GM18867 (cell line): ENCODE measurements around the gene NELL1.
"Not testable (repeated sequence)": the region's sequence is repeated elsewhere in the genome, so short reads cannot be mapped to it uniquely, and the experiment has no call there.

Experiments used
- ATAC-seq: cut with Tn5 transposase; IDR thresholded peaks from one replicate; pipeline ENCODE4 v1.9.1; 2021; ENCODE audit warnings: mild to moderate bottlenecking, moderate library complexity; ENCODE audit not compliant: unreplicated experiment

NELL1 gene

DNA sequence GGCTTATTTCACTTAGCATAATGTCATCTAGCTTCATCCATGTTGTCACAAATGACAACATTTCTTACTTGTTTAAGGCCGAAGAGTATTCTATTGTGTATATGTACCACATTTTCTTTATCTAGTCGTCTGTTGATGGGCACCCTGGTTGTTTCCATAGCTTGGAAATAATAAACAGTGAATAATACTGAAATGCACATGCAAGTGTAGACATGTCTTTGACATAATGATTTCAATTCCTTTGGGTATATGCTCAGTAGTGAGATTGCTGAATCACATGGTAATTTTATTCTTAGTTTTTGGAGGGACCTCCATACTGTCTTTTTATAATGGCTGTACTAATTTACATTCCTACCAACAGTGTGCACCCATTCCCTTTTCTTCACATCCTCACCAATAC lies 508.0 kb downstream of the NELL1 start:
- no peak for ATAC-seq

DNA sequence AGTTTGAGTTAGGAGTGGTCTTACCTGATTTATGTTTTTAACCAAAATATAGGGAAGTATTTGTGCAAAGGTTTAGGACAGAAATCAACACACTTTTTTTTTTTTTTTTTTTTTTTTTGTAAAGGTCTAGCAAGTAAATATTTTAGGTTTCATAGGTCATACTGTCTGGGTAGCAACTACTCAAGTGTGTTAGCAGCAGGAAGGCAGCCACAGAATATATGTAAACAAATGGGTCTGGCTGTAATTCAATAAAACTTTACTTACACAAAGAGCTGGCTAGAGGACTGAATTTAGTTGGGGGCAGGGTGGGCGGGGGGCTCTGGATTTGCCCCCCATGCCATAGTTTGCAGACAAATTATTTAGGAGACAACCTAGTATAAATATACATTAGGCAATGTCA lies 510.4 kb downstream of the NELL1 start:
- ATAC-seq: no peak

DNA sequence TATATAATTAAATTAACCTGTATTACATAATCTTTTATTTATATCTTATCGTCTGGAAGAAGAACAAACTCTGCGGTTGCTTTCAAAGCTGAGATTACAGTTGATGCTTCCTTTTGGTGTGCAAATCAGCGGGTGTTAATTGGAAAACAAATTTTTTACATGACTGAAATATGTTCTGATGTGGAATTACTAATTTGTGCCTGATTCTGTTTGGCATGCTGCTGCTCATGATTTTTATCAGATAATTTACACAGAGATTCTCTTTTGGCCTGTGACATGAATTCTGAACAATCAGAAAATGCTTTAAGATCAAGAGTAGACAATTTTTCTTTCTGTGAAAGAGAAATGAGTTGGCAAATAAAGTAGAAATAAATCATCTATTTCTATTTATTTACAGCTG lies 510.8 kb downstream of the NELL1 start:
- ATAC-seq: no peak

DNA sequence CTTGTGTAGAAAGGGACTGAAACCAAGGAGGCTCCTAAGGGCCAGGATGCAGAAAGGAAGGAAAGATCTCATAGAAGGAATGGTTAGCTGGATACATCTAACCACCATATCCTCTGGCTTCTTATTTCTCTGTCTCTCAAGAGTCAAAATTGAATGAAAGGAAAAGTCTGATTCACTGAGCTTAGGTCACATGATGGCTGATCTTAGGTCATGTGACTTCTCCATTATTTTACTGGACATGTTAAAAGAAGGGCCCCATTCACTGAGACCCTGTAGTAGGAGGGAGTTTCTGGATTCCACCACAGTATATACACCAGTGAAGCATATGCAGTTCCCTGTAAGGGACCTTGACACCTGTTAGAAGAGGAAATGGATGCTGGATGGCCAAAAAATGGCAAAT lies 516.6 kb downstream of the NELL1 start:
- ATAC-seq: no peak

DNA sequence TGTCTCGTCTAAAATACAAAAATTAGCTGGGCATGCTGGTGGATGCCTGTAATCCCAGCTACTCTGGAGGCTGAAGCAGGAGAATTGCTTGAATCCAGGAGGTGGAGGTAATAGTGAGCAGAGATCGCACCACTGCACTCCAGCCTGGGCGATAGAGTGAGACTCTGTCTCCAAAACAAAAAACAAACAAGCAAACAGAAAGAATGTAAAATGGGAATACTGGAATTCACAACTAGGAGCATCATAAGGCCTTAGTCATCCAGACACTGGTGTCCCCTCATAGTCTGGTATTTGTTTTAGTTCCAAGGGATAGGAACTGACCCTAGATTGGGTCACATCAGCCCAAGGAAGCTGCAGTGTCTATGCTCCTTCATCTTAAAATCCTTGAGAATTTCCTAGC lies 520.8 kb downstream of the NELL1 start:
- no peak for ATAC-seq

DNA sequence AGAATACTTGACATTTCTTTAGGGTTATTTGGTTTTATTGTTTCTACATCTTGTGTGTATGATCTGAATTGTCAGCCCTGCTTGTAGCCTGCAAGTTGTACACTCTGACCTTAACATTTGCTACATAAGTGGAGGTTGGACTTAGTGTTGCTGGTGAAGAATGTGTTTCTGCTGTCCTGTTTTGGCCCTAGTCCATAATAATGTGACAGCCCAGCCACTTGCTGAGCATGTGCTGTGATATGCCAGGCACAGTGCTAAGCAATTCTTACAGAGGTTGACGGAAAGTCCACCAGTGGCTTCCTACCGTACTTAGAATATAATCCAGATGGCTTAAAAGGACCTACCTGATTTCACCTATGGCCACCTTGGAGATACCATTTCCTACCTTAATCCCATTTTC lies 526.6 kb downstream of the NELL1 start:
- ATAC-seq: no peak

DNA sequence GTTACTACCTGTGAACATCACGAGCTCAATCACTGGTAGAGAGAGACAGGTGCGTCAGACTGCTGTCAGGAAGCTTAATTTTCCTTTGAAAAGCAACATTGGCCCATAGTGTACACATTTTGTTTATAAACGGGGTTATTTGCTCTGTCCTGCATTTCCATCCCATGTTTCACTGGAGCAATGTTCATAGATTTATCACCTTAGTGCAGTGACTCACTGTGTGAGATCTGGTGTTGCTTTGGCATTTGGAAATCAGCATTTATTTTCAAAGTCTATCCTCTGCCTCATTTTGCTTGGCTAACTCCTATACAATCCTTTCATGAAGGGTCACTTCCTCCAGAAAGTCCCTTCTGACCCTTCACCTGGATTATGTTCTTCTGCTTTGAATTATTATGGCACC lies 529.1 kb downstream of the NELL1 start:
- no peak for ATAC-seq

DNA sequence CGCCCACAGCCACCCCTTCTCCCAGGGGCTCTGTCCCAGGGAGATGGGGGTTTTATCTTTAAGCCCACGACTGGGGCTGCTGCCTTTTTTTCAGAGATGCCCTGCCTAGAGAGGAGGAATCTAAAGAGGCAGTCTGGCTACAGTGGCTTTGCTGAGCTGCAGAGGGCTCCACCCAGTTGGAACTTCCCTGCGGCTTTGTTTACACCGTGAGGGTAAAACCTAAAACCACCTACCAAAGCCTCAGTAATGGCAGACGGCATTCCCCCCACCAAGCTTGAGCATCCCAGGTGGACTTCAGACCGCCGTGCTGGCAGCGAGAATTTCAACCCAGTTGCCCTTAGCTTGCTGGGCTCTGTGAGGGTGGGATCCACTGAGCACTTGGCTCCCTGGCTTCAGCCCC lies 535.8 kb downstream of the NELL1 start:
- ATAC-seq: no peak

DNA sequence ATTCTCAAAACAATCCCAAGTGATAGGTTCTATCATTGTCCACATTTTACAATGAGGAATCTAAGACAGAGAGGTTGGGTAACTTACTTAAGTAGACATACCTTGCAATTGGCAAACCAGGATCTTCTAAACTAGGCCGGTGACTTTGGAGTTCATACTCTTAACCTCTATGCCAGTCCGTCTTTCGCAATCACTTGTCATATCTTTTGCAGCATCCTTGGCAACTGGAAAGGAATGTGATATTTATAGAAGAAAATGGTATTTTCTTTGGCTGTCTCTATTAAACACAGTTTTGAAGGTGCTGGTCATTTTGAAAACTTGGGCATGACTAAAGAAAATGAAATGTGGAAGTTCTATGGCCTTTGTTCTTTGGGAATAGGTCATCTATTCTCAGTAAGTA lies 556.5 kb downstream of the NELL1 start:
- ATAC-seq: no peak

DNA sequence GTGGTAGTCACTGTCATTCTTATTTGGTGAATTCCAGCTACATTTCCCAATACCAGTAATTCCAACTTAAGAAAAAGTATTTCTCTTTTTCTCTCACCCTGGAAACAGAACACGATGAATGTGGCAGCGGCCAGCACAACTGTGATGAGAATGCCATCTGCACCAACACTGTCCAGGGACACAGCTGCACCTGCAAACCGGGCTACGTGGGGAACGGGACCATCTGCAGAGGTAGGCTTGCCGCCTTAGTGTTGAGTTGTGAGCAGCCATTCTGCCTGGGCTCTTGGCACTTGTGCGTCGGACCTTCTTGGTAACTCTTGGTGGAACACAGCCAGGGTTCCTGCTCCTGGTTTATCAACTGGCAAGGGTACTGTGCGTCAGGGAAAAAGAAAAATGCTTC lies 559.8 kb downstream of the NELL1 start:
- ATAC-seq: no peak

DNA sequence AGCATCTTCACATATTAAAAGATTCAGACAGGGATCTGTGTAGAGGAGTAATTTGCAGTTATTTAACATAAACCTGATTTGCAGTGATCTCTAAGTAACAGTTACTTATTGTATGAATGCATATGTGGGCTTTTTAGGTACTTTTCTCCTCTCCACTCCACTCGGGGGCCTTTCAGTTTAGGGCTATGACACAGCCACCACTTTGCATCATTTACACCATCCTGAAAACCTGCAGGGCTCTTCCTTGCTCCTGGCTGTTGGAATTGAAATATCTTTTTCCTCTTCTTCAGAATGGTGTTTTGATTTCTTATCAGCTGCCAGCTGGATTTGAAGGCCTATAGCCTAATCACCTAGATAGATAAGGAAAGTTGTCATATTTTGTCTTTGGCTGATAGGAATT lies 580.8 kb downstream of the NELL1 start:
- no peak for ATAC-seq

DNA sequence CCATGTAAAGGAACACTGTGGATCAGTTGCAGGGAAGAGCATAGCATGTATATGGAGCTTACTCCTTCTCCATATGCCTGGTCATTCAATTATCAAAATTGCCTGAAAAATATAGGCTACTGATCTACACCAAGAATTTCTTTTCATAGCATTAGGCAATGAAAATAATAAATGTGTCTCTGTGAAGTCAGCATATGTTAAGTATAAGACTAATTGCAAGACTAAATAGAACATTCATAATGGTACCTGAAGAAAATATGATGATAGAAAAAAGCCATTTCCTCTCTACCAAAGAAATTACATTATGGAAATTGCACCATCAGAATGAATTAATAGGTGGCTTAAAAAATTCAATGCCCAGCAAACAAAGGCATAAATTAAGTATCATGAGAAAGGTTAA lies 584.7 kb downstream of the NELL1 start:
- ATAC-seq: no peak

DNA sequence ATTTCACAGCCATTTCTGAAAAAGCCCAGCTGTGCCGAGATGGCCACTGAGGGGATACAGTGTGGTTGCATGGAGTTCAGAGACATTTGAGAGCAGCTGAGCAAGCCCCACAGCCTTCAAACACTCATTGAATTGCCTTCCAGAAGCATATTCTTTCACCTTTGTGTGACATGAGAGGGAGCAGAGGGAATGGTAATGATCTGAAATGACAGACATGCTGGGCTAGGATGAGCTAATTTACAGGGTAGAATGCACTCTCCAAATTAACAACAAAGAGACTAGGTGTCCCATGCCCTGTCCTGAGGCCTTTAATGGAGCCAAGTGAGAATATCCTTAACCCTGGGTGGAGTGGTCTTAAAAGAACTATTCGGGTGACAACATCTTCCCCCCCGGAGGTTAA lies 585.4 kb downstream of the NELL1 start:
- no peak for ATAC-seq

DNA sequence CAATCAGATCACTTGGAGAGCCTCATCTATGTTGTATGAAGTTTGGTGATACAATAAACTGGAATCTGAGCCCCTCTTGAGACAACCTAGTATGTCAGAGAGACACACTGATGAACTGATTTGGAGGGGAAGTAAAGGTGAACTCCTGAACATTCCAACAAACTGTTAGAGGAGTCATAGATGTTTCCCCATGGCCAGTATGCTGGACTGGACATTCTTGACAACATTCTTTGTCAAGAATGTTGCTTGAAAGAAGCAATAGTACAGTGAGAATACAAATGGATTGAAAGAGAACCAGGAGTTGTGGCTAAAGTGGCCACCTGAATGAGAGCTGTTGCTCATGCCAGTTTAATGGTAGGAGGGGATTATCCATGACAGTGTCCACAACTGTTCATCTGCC lies 588.1 kb downstream of the NELL1 start:
- no peak for ATAC-seq

DNA sequence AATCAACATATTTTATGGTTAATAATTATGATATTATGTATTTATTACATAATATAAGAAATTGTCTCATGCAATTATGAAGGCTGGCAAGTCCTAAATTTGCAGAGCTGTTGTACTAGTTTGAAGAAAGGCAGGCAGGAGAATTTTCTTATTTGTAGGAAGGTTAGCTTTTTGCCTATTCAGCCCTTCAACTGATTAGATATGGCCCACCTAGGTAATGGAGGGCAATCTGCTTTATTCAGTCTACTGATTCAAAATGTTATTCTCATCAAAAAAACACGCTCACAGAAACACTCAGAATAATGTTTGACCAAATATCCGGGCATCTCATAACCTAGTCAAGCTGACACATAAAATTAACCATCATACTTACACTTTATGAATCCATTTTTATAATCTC lies 589.0 kb downstream of the NELL1 start:
- ATAC-seq: no peak

DNA sequence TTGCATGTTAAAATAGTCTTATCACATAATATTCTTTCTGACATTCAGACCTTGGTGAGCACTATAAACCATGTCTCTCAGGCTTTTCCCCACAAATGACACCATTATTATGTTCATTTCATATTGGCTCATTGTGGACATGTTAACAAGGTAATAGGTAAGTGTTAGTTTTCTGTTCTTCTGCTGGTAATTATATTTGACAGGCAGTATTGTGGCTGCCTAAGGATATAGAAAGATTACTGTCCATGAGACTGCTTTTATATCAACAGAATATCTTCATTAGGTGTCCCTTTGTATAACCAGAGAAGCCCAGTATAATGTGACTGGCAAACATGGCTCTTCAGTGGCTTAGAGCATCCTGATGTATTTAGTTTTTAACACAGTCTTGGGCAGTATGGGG lies 590.7 kb downstream of the NELL1 start:
- no peak for ATAC-seq

DNA sequence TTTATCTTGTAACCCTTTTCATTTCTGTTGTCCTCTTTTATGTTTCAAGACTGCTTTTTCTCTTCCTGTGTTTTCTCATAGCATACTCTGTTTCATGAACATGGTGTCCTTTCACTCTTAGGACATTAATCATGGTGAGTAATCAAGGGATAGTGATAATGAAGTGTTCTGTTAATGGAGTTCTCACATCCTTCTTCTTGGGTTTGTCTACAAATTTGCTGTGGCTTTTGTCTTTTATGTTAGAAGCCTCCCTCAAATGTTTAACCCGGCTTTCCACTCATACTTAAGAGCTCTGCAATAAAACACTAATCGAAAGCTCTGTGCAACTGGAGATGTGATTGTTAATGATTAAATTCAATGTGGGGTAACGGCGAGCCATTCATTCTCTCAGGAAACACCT lies 593.6 kb downstream of the NELL1 start:
- no peak for ATAC-seq

DNA sequence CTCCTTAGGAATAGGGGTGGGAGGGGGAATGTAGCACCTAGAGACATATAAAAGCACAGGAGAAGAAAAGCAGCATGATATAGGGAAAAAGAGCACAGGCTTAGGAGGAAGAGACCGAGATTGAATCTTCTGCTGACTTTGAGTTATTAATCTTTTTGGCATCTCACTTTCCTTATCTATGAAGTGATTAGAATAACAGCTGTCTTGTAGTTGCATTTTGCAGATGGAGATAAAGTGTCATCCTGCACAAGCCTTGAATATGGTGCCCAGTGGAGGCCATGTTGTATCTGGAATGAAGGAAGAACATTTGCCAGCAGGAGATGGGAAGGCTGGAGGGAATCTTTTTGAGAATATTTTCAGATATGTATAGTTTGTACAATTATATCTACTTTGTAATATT lies 594.7 kb downstream of the NELL1 start:
- ATAC-seq: no peak

DNA sequence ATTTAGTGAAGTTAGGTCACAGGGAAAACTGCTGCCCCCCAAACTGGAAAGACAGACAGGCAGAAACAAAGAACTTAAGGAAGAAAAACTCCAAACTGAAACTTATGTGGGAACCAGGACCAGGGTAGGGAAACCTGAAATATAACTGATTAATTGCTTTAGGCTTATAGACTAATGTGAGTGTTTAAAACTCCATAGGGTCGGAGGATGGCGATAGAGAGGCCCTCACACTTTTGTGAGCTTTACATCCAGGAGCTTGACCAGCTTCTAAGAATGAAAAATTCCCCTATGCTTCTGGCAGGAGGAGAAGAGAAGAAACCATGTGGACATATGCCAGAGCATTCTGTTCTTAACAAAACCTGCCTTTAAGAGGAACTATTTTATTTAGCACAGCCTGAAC lies 598.6 kb downstream of the NELL1 start:
- no peak for ATAC-seq

DNA sequence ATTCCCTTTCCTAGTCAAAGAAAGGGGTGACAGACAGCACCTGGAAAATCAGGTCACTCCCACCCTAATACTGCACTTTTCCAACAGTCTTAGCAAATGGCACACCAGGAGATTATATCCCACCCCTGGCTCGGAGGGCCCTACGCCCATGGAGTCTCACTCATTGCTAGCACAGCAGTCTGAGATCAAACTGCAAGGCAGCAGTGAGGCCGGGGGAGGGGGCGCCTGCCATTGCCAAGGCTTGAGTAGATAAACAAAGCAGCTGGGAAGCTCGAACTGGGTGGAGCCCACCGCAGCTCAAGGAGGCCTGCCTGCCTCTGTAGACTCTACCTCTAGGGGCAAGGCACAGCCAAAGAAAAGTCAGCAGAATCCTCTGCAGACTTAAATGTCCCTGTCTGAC lies 602.8 kb downstream of the NELL1 start:
- not testable (repeated sequence) for ATAC-seq

DNA sequence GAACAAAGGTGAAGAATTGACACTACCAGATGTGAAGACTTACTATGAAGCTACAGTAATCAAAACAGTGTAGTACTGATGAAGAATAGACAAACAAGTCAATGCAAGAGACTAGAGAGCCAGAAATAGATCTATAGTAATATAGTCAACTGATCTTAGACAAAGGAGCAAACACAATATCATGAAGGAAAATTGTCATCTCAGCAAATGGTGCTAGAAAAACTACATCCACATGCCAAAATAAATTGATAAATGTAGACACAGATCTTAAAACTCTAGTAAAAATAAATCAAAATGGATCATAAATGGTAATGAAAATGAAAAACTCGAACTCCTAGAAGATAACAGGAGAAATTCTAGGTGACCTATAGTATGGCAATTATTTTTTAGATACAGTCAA lies 609.5 kb downstream of the NELL1 start:
- no peak for ATAC-seq

DNA sequence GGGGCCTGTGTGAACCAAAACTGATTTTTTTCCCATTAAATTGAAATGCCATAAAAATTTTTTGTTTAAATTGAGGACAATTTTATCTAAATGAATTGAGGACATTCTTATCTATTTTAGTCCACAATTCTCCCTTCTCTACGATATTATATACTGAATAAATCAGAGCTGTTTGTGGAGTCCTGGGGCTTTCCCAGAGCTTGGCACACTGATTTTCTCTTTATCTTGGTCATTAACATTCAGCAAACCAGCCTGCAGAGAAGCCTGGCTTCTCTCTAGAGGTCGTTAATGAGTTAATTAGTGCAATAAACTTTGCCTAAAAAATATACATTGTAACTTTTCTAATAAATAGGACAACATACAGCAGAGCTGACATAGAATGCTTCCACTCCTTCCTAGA lies 615.7 kb downstream of the NELL1 start:
- no peak for ATAC-seq

DNA sequence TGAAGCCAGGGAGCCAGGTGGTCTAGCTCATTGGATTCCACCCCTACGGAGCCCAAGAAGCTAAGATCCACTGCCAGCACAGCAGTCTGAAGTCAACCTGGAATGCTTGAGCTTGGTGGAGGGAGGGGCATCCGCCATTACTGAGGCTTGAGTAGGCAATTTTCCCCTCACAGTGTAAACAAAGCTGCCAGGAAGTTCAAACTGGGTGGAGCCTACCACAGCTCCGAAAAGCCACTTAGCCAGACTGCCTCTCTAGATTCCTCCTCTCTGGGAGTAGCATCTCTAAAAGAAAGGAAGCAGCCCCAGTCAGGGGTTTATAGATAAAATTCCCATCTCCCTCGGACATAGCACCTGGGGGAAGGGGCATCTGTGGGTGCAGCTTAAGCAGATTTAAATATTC lies 620.3 kb downstream of the NELL1 start:
- no peak for ATAC-seq

DNA sequence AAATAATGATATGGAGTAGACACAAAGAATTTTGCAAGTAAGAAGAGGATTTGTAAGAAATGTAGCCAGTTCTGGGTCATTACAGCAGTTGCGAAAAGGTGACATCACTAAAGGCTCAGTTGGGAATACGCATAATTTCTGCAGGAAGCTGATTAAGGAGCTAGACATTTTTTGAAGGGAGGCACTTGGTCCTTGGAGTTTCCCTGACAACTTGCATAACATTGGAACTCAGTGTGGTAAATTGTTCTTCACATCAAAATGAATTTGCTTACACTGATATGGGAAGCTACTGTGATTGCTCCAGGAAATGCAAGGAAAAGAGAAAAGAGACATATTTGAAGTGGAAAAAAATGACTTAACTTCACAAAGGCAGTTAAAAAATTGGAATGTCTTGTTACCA lies 626.1 kb downstream of the NELL1 start:
- no peak for ATAC-seq
